Stimulated activated CD8-positive, alpha-beta memory T cell treated with anti-CD3 and anti-CD28 coated beads, Interleukin-4, amount 100 ng/mL, for 1 hour (primary cell): Measurements from ENCODE around the gene FHAD1.
"Not testable (repeated sequence)": the region's sequence is repeated elsewhere in the genome, so short reads cannot be mapped to it uniquely, and the experiment has no call there.

ENCODE experiments used
- DNase-seq, 2 donors: peaks; one replicate each; pipeline ENCODE4 v3.0.0-alpha.2; 2020; ENCODE audit warnings: low read depth in 2 of 2, low spot score in 1 of 2

Gene FHAD1

GRCh38 chr1:15303935-15304334, 56.9 kb downstream of the FHAD1 start:
- DNase-seq: no peak

DNA sequence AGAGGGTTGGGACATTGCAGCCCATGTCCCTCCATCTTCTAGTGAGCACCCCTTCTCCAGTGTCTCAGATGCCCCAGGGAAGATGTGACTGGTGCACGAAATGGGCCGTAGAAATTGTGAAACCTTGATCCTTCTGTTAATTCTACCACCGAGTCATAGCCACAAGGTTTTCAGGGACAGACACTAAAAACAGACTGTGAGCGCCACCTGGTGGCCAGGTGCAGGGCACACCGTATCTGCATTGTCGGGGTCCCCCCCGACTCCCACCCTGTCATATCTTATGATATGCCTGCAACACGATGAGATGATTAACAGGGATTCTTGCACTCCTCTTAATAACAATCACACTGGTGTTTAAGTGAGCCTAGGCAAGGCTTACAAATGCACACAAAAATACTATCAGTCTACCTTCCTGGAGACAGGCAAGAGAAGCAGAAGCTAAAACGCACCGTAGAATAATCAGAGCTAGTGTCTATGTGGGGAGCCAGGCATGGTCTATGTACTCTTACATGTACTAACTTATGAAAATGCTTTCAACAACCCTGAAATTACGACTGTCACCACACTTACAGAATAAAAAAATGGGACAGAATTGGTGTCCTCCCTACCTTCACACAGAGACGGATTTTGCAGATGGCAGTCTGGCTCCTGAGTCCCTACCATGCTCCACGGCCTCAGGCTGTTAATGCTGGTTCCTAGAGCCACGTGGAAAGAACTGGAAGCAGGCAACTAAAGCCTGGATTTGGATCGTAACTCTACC, 57.9 kb downstream of the FHAD1 start:
- peak; percentile 24 to 47 for DNase-seq

DNA sequence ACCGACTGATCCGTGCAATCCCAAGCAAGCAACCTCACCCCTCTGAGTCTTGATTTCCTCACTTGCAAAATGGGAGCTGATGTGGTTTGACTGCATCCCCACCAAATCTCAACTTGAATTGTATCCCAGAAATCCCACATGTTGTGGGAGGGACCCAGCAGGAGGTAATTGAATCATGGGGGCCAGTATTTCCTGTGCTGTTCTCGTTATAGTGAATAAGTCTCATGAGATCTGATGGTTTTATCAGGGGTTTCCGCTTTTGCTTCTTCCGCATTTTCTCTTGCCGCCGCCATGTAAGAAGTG, 58.4 kb downstream of the FHAD1 start:
- no peak for DNase-seq

DNA sequence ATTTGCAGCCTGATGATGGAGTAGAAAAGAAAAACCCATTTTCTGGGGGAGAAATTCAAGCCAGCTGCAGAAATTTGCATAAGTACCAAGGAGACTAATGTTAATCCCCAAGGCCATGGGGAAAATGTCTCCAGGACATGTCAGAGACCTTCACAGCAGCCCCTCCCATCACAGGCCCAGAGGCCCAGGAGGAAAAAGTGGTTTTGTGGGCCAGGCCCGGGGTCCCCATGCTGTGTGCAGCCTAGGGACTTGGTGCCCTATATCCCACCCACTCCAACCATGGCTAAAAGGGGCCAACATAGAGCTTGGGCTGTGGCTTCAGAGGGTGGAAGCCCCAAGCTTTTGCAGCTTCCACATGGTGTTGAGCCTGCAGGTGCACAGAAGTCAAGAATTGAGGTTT, 59.3 kb downstream of the FHAD1 start:
- not testable (repeated sequence) for DNase-seq

- no peak for DNase-seq
These were observed 61.1 kb downstream of the FHAD1 start for GRCh38 chr1:15308135-15308534.

- DNase-seq: no peak
These were observed 61.6 kb downstream of the FHAD1 start for GRCh38 chr1:15308621-15309027.

DNA sequence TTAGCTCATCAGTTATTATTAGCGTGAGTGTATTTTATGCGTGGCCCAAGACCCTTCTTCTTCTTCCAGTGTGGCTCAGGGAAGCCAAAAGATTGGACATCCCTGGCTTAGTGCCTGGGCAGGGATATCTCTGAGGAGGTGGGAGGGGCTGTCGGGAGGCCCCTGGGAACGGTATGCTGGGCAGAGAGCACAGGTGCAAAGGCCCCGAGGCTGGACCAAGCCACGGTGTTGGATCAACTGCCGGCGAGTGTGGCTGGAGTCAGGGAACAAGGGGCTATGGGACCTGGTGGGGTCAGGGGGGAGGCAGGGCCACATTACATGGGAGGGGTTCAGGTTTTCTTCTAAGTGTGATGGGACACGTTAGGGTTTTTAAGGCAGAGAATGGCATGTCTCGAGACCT, 62.7 kb downstream of the FHAD1 start:
- no peak for DNase-seq

DNA sequence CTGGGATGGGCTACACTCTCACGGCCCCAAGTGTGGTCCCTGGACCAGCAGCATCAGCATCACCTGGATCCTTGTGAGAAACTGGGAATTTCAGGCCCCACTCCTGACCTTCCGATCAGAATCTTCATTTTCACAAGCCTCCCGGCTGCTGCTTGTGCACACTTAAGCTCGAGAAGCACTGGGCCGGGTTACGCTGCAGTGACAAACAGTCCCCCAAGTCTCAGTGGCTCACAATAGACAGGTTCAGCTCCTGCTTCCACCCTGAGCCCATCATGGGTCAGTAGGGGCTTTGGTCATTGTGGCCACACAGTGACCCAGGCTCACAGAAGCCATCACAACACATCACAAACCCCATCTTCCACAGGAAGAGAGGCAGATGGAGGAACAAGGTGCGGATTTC, 63.5 kb downstream of the FHAD1 start:
- no peak for DNase-seq

- no peak for DNase-seq
These were observed 64.2 kb downstream of the FHAD1 start for GRCh38 chr1:15311122-15311822.

- DNase-seq: no peak
These were observed 64.9 kb downstream of the FHAD1 start for GRCh38 chr1:15311880-15312279.

GRCh38 chr1:15312626-15313411, 65.8 kb downstream of the FHAD1 start:
- DNase-seq: no peak

GRCh38 chr1:15314328-15315281, 67.6 kb downstream of the FHAD1 start:
- DNase-seq: no peak

DNA sequence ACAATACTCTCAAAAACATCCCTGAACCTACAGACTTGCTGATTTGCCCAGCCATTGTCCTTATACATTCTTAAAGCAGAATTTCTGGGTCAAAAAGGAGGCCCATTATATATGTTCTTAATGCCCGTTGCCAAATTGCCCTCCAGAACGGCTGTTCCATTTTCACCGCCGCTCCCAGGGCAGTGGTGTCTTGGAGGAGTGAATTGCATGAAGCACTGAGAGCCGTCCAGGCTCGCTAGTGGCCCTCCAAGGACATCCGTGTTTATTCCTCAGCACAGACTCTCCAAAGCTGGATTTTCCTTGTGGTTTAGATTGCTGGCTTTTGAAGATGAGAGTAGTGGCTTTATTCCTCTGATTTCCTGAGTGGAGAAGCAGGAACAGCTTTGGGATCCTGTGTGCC, 68.8 kb downstream of the FHAD1 start:
- no peak for DNase-seq

- no peak for DNase-seq
These were observed 69.5 kb downstream of the FHAD1 start for GRCh38 chr1:15316510-15316909.

DNA sequence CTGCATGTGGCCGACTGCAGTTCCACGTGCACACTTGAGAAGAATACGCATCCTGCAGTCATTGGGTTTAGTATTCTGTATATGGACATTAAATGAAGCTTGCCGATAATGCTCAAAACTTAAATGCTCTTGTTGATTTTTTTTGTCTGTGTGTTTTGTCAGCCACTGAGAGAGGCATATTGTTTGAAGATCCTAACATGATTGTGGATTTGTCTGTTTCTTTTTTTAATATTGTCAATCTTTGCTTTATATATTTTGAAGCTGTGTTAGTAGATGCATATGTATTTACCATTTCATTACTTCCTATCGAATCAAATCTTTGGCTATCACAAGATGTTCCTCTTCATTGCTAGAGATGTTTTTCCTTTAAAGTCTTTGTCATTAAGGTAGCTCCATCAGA, 73.2 kb downstream of the FHAD1 start:
- no peak for DNase-seq

DNA sequence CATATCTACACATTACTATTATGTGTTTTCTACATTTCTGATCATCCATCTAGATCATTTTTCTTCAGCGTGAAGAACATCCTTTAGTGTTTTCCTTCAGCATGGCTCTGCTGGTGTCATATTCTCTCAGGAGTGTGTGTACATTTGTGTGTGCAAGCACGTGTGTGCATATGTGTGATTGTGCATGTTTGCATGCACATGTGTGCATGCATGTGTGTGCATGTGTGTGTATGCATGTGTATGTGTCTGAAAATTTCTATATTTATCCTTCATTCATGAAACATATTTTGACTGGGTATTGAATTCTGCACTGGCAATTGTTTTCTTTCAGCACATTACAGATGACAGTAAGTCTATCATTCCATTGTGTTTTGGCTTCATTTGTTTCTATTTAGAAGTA, 74.6 kb downstream of the FHAD1 start:
- DNase-seq: no peak

DNA sequence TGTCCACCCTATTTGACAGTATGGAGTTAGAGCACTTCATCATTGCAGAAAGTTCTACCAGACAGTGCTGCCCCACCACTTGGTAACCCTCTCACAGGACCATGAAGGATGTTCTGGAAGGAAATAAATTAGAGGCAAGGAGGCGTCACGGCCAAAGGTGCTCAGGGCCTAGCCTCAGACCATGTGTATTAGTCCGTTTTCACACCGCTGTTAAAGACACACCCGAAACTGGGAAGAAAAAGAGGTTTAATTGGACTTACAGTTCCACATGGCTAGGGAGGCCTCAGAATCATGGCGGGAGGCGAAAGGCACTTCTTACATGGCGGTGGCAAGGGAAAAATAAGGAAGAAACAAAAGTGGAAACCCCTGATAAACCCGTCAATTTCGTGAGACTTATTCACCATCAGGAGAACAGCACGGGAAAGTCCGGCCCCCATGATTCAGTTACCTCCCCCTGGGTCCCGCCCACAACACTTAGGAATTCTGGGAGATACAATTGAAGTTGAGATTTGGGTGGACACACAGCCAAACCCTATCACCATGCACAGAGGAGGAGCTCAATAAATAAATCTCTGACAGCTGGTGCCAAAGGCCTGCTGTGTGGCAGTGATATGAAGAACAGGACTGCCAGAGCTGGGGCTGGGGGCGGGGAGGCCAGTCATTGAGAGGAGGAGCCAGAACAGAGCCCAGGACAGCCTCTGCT, 75.8 kb downstream of the FHAD1 start:
- DNase-seq: no peak

GRCh38 chr1:15323351-15323988, 76.4 kb downstream of the FHAD1 start:
- DNase-seq: peak; percentile 50 to 53

DNA sequence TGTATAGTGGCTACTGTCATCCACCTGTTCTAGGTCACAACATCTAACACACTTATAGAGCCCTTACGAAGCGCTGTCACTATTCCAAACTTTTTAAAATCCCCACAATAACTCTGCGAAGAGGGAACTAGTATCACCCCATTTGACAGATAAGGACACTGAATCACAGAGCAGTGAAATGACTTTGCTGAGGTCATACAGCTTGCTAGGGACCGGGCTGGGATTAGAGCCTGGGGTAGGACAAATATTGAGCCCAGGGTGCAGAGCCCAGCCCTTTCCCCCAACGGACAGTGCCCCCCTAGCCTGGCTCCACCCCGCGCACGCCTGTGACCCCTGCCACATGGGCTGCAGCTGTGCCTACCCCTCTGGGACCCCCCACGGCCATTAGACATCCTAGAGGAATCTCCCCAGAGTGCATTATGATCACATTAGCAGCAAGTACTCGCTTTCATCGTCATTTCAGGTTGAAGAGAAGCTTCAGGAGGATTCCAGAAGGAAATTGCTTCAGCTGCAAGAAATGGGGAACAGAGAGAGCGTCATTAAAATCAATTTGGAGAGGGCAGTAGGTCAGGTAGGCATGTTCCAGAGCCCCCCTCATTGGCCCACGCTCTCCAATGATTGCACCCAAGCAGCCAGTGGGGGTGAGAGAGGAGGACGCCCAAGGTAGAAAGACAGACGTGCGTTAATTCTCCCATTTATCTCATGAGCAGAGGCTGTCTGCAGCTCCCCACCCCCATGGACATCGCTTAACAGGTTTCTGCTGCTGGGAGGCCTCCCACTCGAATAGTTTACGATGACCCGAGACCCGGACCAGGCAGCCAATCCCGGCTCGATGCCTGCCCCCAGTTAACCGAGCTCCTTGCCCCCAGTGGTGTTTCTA, 77.2 kb downstream of the FHAD1 start:
- no peak for DNase-seq
